Fibroblast of lung (primary cell): Measurements from ENCODE around the gene GRM8. TPM values are rescaled to one million over a fixed set of nuclear protein-coding genes. Genes with fewer than 3 reads are reported as not detected.

Experiments
- DNase-seq, 2 donors: peaks; one replicate each; pipeline versions ENCODE4 v3.0.0 to v3.0.0-alpha.2; 2010; ENCODE audit warnings: low read depth in 2 of 2
- H2AFZ ChIP-seq: 2 replicates; pipeline ENCODE4 v1.5.1; 2012; ENCODE audit warnings: low read length, control low read depth, inconsistent platforms
- H3K27ac ChIP-seq: 2 replicates; pipeline ENCODE4 v1.5.1; 2011; ENCODE audit warnings: low read length, control low read depth; ENCODE audit not compliant: insufficient read depth
- H3K27me3 ChIP-seq: 2 replicates; pipeline ENCODE4 v1.5.1; 2011; ENCODE audit warnings: mild to moderate bottlenecking, low read length; ENCODE audit not compliant: control insufficient read depth, insufficient read depth
- H3K36me3 ChIP-seq: 2 replicates; pipeline ENCODE4 v1.5.1; 2011; ENCODE audit warnings: low read length; ENCODE audit not compliant: control insufficient read depth, insufficient read depth
- H3K4me1 ChIP-seq: 2 replicates; pipeline ENCODE4 v1.5.1; 2011; ENCODE audit warnings: low read length; ENCODE audit not compliant: control insufficient read depth, insufficient read depth; ENCODE audit errors: extremely low read depth
- H3K4me2 ChIP-seq: 2 replicates; pipeline ENCODE4 v1.5.1; 2011; ENCODE audit warnings: low read length, control low read depth; ENCODE audit not compliant: insufficient read depth; ENCODE audit errors: extremely low read depth
- H3K4me3 ChIP-seq, 4 experiments: fragments of 200-600 bp in 1 of 4; sonication (generic) in 1 of 4; replicated peaks in 1 of 4; 2 replicates each; pipeline ENCODE4 v1.5.1; 2011 to 2016; ENCODE audit warnings: low read length in 4 of 4, low read depth in 3 of 4, mild to moderate bottlenecking in 3 of 4, control low read depth in 2 of 4, inconsistent platforms in 1 of 4, mixed read lengths in 1 of 4; ENCODE audit not compliant: insufficient read depth in 1 of 4; ENCODE audit errors: control extremely low read depth in 1 of 4
- H3K79me2 ChIP-seq: 2 replicates; pipeline ENCODE4 v1.5.1; 2012; ENCODE audit warnings: mild to moderate bottlenecking, low read length, inconsistent platforms; ENCODE audit not compliant: control insufficient read depth, insufficient read depth
- H3K9ac ChIP-seq: 2 replicates; pipeline ENCODE4 v1.5.1; 2011; ENCODE audit warnings: mild to moderate bottlenecking, low read length, control low read depth; ENCODE audit not compliant: insufficient read depth
- H3K9me3 ChIP-seq: 2 replicates; pipeline ENCODE4 v1.5.1; 2012; ENCODE audit warnings: low read depth, low read length; ENCODE audit not compliant: control insufficient read depth, insufficient read depth
- H4K20me1 ChIP-seq: 2 replicates; pipeline ENCODE4 v1.5.1; 2011; ENCODE audit warnings: low read length; ENCODE audit not compliant: control insufficient read depth, insufficient read depth; ENCODE audit errors: extremely low read depth
- CTCF ChIP-seq, 2 donors: IDR thresholded peaks in 1 of 2; conservative IDR thresholded peaks in 1 of 2; 1 replicate in 1 of 2; 2 replicates in 1 of 2; pipeline ENCODE4 v1.5.1; 2011 to 2012; ENCODE audit warnings: low read length in 2 of 2, control low read depth in 1 of 2, inconsistent platforms in 1 of 2, low read depth in 1 of 2, mild to moderate bottlenecking in 1 of 2
- EZH2 ChIP-seq: IDR thresholded peaks from 2 replicates; pipeline ENCODE4 v1.5.1; 2012; ENCODE audit warnings: low read length, control low read depth, mild to moderate bottlenecking; ENCODE audit errors: missing control alignments
- polyA plus RNA-seq, 2 donors: library from polyadenylated mRNA; depleted of rRNA in 1 of 2; stranded (reverse) in 1 of 2; unstranded in 1 of 2; fragments of >200 nt; gene quantifications; 2 replicates each; pipeline ENCODE4 v1.2.1, GENCODE V29; 2011 to 2012; ENCODE audit warnings: missing spikeins in 1 of 2
- total RNA-seq: library from RNA; depleted of rRNA; stranded (reverse); fragments of >200 nt; gene quantifications from 2 replicates; pipeline ENCODE4 v1.2.1, GENCODE V29; 2014

The GRM8 gene
- total and polyA plus RNA-seq, 2 donors (not counting 1 experiment from before 2014, with no cell fraction given): not detected

GRCh38 chr7:126760914-126761577 is 491.7 kb downstream of the GRM8 start:
- no peaks in the 10 kb centered on the region for H3K9me3 ChIP-seq
- no peaks in the 10 kb centered on the region for H3K27me3 ChIP-seq
- H3K4me1 ChIP-seq: no peaks in the 10 kb centered on the region
- H3K36me3 ChIP-seq: no peaks in the 10 kb centered on the region
- no peak overlapping the region for H2AFZ ChIP-seq
- H3K9ac ChIP-seq: no peak overlapping the region
- no peak for TF ChIP-seq CTCF (conservative IDR thresholded peaks at IDR 0.05 in 1 of 2, IDR thresholded peaks at IDR 0.05 in 1 of 2; ENCODE audit: low read depth in 1 of 2, low read length in 2 of 2)
- no peak for TF ChIP-seq EZH2
- no peak overlapping the region for H3K4me3 ChIP-seq
- no peaks in the 10 kb centered on the region for H4K20me1 ChIP-seq
- no peak overlapping the region for H3K4me2 ChIP-seq
- no peak overlapping the region for H3K27ac ChIP-seq
- no peak for DNase-seq
- no peaks in the 10 kb centered on the region for H3K79me2 ChIP-seq

DNA sequence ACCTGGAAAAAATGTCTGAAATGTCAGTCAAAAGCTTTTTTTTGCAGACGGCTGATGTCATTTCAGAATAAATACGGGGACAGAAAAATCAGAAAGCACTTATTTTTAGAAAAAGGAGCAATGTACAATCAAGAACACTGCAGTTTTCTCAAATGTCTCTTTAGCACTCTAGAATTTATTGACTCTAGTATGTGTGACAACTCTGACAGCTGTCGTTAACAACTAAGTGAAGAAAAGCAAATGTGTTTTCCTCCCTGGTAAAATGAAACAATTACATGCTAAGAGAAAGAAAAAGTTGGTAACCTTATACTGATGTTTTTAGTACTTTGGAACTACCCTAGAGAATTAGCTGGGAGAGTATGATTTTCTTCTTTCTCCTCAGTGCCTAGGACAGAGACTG is 497.4 kb downstream of the GRM8 start:
- Histone ChIP-seq H3K36me3 (no peaks in the 10 kb centered on the region), H3K4me3 (no peak overlapping the region), H3K27me3 (no peaks in the 10 kb centered on the region), H2AFZ (no peak overlapping the region), H3K4me1 (no peaks in the 10 kb centered on the region), H3K9me3 (no peaks in the 10 kb centered on the region), H4K20me1 (no peaks in the 10 kb centered on the region), H3K4me2 (no peak overlapping the region), H3K9ac (no peak overlapping the region), H3K27ac (no peak overlapping the region), H3K79me2 (no peaks in the 10 kb centered on the region)
- no peak for DNase-seq
- no peak for TF ChIP-seq CTCF (conservative IDR thresholded peaks at IDR 0.05 in 1 of 2, IDR thresholded peaks at IDR 0.05 in 1 of 2; ENCODE audit: low read depth in 1 of 2, low read length in 2 of 2)
- no peak for TF ChIP-seq EZH2

GRCh38 chr7:126750207-126750911 is 502.4 kb downstream of the GRM8 start:
- Histone ChIP-seq H4K20me1 (no peaks in the 10 kb centered on the region), H3K36me3 (no peaks in the 10 kb centered on the region), H3K4me2 (no peak overlapping the region), H3K27me3 (no peaks in the 10 kb centered on the region), H2AFZ (no peak overlapping the region), H3K79me2 (no peaks in the 10 kb centered on the region), H3K4me1 (no peaks in the 10 kb centered on the region), H3K9me3 (no peaks in the 10 kb centered on the region), H3K27ac (no peak overlapping the region), H3K4me3 (no peak overlapping the region), H3K9ac (no peak overlapping the region)
- DNase-seq: no peak
- TF ChIP-seq CTCF (conservative IDR thresholded peaks at IDR 0.05 in 1 of 2, IDR thresholded peaks at IDR 0.05 in 1 of 2; ENCODE audit: low read depth in 1 of 2, low read length in 2 of 2) (no peak), EZH2 (no peak)
